Measurements from ENCODE around the gene CACNG4. TPM values are rescaled to one million over a fixed set of nuclear protein-coding genes. Genes with fewer than 3 reads are reported as not detected.

CACNG4 gene
- total RNA-seq, 1 donor from 2014 or later = 9.5 TPM

DNA sequence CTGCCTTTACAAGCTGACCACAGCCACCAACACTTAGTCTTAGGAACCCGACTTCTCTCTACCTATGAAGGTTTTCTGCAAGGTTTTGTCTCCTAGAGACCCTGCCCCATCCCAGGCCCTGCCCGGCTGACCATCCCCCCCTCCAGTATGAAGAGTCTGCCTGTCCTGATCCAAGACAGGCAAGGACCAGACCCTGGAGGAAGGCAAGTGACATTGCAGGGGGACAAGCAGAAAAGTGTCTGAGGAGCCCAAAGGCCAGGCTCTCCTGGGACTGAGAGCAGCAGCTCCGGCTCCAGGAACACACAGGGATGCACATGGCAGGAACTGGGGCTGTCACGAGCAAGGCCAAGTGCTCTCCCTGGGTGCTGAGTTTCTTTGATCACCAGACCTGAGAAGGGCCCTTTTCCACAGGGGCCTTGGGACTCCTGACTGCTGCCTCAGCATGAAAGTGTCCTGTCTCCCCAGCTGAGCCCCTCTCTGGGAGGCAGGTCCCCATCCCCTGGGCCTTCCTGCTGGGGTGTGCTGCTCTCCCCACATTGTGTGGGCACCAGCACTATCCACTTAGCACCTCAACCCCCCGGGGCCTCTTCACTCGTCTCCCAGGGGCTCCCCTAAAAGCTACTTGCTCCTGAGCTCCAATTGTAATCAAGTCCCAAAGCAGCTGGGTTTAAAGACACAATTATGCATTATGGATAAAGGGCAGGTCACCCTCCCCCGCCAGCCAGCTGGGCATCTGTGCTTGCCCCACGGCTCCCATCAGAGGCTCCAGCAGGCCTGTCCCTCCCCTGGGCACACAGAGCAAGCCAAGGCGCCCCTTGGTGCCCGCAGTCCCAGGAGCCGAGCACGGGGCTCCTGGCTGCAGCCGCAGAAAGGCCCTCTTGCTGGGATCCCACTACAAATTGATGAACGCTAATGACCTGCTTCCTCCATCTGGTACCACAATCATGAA is 11.6 kb upstream of the CACNG4 start:
- DNase-seq (ENCODE audit: low spot score in 2 of 2, unreplicated experiment in 2 of 2) = no peak
- Mint-ChIP-seq H3K4me1 (peaks cover 38% of the 10 kb centered on the region), H3K27ac (peak overlapping the region; percentile 95), H3K9me3 (peaks cover 12% of the 10 kb centered on the region), H3K27me3 (ENCODE audit: low read depth) (peaks cover 4% of the 10 kb centered on the region), H3K4me3 (no peak overlapping the region), H3K36me3 (peaks cover 3% of the 10 kb centered on the region)
- TF ChIP-seq CTCF (IDR thresholded peaks at IDR 0.05; ENCODE audit: unreplicated experiment) = no peak

DNA sequence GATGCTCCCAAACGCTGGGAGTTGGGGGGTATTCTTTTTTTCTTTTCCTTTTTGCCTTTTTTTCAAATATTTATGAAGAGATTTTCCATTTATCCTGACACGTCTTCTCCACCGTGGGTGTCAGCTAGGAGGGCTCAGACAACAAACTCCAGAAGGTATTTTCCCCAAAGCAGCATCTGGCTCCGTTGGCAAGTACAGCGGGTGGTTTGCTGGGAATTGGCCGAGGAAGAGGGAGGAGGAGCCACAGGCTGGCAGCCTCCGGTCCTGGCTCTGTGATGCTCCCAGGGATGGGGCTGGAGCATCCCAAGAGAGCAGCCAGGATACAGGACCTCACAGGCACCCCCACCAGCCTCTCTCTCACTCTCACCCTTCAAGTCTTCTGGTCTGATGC is 10.9 kb upstream of the CACNG4 start:
- Mint-ChIP-seq H3K9me3 (peaks cover 12% of the 10 kb centered on the region), H3K36me3 (peaks cover 3% of the 10 kb centered on the region), H3K27ac (peak overlapping the region; percentile 43), H3K27me3 (ENCODE audit: low read depth) (peaks cover 4% of the 10 kb centered on the region), H3K4me3 (no peak overlapping the region), H3K4me1 (peaks cover 40% of the 10 kb centered on the region)
- no peak for DNase-seq (ENCODE audit: low spot score in 2 of 2, unreplicated experiment in 2 of 2)
- no peak for TF ChIP-seq CTCF (IDR thresholded peaks at IDR 0.05; ENCODE audit: unreplicated experiment)

GRCh38 chr17:66954632-66955031 is 9.9 kb upstream of the CACNG4 start:
- TF ChIP-seq CTCF (IDR thresholded peaks at IDR 0.05; ENCODE audit: unreplicated experiment) = no peak
- Mint-ChIP-seq H3K27ac (no peak overlapping the region), H3K27me3 (ENCODE audit: low read depth) (peaks cover 6% of the 10 kb centered on the region), H3K4me1 (peaks cover 38% of the 10 kb centered on the region), H3K4me3 (no peak overlapping the region), H3K36me3 (peaks cover 3% of the 10 kb centered on the region), H3K9me3 (peaks cover 8% of the 10 kb centered on the region)
- DNase-seq (ENCODE audit: low spot score in 2 of 2, unreplicated experiment in 2 of 2) = no peak

DNA sequence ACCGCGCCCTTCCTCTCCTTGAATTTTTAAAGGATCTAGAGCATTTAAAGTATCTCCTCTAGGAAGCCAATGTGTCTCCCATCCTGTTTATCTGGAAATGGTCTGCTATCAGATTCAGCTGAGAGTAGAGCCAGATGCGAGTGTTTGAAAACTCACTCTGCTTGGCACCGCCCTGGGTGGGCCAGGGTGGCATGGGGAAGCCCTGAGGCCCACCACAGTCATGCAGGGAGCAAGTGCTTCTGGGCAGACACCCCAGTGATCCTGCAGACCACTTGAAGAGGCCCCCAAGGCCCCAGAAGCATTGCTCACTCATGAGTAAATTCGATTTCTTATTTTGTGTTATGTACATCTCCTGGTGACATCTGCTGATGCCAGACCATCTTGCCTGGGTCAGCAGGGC is 8.7 kb upstream of the CACNG4 start:
- no peak for DNase-seq (ENCODE audit: low spot score in 2 of 2, unreplicated experiment in 2 of 2)
- Mint-ChIP-seq H3K27me3 (ENCODE audit: low read depth) (peaks cover 15% of the 10 kb centered on the region), H3K27ac (peak overlapping the region; percentile 4), H3K36me3 (no peaks in the 10 kb centered on the region), H3K9me3 (no peaks in the 10 kb centered on the region), H3K4me1 (peaks cover 28% of the 10 kb centered on the region), H3K4me3 (no peak overlapping the region)
- TF ChIP-seq CTCF (IDR thresholded peaks at IDR 0.05; ENCODE audit: unreplicated experiment) = no peak

GRCh38 chr17:66956941-66957340 is 7.6 kb upstream of the CACNG4 start:
- H3K27me3 Mint-ChIP-seq (ENCODE audit: low read depth) = peaks cover 19% of the 10 kb centered on the region
- no peak for DNase-seq (ENCODE audit: low spot score in 2 of 2, unreplicated experiment in 2 of 2)
- H3K36me3 Mint-ChIP-seq = no peaks in the 10 kb centered on the region
- H3K9me3 Mint-ChIP-seq = no peaks in the 10 kb centered on the region
- H3K4me1 Mint-ChIP-seq = peaks cover 17% of the 10 kb centered on the region
- no peak overlapping the region for H3K4me3 Mint-ChIP-seq
- no peak overlapping the region for H3K27ac Mint-ChIP-seq
- no peak for TF ChIP-seq CTCF (IDR thresholded peaks at IDR 0.05; ENCODE audit: unreplicated experiment)
